Tongue (tissue), 2 donors: Measurements from ENCODE around the gene NAALADL2. TPM values are rescaled to one million over a fixed set of nuclear protein-coding genes. Genes with fewer than 3 reads are reported as not detected.
"Not testable (repeated sequence)": the region's sequence is repeated elsewhere in the genome, so short reads cannot be mapped to it uniquely, and the experiment has no call there.

Experiments
- DNase-seq: peaks from one replicate; pipeline ENCODE4 v3.0.0-alpha.2; 2015
- total RNA-seq: library from RNA; depleted of rRNA; stranded (reverse); fragments of >200 nt; gene quantifications from one replicate; pipeline ENCODE4 v1.2.3, GENCODE V29; 2014

NAALADL2 gene
- total RNA-seq, 1 donor from 2014 or later, result 76.0 TPM

DNA sequence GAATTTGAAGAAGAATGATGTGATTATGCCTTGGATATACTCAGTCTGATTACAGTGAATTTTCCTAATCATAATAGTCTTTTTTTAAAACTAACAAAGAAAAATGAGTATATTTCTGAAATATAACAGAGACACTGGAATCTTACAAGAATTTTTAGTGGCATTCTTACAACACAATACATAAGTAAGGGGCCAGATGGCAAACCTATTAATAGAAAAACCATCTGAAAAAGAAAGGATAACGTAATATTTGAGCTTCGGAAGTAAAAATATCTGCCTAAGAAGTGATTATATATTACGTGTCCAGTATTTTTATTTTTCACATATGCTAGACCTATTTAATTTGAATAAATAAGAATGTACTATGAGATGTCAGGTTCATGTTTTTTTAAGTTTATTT is 452.8 kb downstream of the NAALADL2 start:
- DNase-seq, result no peak

DNA sequence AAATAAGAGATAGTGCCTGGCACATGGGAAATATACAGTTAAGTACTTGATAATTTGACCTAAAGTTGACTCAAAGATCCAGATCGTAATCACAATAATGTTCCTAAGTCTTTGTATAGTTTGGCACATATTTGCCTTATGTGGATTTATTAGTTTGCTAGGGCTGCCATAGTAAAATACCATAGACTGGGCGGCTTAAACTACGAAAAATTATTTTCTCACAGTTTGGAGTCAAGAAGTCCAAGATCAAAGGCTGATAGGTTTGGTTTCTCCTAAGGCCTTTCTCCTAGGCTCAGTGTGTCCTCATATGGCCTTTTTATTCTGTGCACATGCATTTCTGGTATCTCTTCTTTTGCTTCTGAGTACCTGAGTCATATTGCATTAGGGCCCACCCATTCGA is 453.7 kb downstream of the NAALADL2 start:
- DNase-seq, result no peak

DNA sequence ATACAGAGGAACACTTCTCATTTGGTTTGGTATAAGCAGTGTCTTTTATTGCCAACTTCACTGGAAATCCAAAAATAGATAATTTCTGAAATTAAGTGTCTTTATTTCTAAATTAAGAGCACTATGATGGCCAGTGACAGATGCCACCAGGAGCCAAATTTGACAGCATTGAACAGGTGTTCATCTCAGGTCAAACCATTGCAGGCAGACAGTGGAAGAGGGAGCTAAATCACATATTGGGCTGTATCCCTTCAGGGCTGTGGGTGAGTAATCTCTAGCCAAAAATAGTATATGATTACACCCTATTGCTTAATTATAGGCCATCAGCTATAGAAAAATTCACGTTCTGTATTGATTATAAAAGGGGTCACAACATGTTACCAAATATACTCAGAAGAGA is 457.7 kb downstream of the NAALADL2 start:
- peak; percentile 19 for DNase-seq

GRCh38 chr3:175325440-175325839 is 466.3 kb downstream of the NAALADL2 start:
- no peak for DNase-seq

DNA sequence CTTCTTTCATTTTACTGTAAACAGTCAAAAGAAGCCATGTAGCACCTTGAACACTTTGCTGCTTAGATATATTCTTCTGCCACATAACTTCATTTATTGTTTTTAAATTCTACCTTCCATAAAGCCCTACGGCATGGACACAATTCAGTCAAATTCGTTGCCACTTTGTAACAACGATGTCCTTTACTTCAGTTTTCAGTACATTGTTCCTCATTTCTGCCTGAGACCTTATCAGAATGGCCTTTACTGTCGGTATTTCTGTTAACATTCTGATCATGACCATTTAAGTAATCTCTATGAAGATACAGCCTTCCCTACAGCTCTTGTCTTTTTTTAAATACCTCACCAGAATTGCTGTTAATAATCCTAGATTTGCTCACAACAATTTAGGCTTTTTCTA is 466.9 kb downstream of the NAALADL2 start:
- DNase-seq, result no peak

DNA sequence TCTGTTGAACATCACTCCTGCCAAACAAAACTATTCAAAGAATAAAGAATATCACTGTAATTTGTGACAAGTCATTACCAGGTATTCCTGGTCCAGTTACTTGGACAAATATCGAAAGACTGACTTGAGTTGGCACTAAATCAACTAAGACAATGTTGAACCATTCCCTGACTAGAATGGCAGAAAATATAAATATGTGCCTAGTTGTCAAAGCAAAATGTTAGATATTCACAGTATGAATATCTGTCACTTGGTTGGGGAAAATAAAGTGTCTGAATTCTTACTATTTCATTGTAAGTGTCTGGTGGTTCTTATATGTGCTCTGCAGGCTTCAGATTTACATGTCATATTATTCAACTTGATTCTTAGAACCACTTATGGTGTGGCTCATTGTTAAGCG is 470.2 kb downstream of the NAALADL2 start:
- DNase-seq, result no peak

DNA sequence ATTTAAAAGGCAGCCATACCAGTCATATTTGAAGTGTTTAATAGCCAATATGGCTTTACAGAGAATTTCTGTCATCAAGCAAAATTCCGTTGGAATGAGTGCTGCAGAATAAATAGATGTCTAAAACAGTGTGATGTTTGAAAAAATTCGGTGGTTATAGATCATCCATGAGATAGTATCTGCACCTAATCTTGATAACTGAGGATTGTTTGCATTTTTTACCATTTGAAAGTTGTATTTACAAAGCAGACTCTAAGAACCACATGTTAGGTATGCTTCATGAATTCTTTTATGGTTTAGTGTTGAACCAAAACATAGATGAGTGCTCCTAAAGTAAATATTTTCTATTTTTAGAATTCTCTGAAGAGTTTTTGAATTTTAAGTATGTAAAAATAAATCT is 476.1 kb downstream of the NAALADL2 start:
- DNase-seq, result no peak

DNA sequence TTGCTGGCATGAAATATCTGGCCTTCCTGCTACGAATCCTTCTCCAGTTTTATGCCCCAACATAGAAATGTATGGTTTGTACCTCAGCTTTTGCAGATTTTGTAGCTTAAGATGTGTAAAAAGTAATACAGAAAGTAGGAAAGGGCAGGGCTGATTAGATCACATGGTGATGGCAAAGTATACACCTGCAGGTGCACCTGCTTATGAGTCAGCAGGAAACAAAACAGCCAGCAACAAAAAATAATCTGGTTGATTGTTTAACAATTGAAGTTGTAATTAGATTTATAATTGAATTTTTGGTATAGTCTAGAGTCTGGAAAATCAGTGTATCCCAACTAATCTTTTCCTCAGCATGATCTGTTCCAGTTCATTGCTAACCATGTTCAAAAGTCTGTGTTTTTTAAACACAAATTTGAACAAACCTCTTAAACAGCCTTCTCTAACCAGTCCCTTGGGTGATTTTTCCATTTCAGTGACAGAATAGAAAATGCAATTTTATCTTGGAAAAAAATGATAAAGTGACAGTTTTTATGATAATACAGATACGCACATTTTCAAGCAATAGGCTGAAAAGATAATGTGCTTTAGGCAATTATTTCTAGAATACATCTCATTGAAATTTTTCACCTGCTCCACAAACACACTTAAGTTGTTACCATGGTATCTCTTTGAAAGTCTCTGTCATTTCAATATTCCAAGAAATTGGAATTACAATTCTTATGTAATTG is 477.4 kb downstream of the NAALADL2 start:
- DNase-seq, result no peak

- no peak for DNase-seq
Measured at GRCh38 chr3:175337631-175338030, 478.5 kb downstream of the NAALADL2 start.

DNA sequence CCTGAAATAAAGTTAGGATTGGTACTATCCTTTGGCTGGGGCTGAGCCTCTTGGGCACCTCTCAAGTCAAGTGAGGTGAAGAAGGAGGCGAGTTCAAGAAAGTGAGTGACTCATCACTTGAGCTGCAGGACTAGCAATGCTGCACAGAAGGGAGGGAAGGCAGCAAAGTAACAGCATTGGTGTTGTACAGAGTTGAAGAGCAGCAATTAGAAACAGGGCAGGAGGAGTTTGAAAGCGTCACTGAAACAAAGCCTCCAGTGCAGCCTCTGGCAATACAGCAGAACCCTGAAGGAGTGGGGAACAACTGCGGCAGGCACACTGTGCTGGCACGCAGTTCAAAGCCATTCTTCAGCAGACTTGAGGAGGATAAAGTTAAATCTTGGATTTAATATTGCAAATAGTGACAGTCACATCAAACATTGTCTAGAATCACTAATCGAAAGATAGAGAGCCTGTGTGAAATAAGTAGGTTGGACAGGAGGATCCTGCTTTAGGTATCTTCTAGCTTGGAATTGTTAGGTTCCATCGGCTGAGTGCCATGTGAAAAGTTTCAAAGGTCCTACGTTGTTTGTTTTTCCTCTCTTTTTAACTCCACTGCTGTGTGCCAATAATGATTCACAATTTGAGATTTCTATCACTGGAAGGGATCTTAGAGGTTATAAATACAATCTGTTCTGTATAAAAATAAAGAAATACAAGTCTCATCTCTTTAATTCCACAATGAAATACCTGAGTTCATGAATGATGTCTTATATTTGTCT is 479.8 kb downstream of the NAALADL2 start:
- DNase-seq, result peak; percentile 11

- DNase-seq, result no peak
Measured at GRCh38 chr3:175340338-175341015, 481.3 kb downstream of the NAALADL2 start.

GRCh38 chr3:175342196-175342595 is 483.1 kb downstream of the NAALADL2 start:
- no peak for DNase-seq

- no peak for DNase-seq
Measured at GRCh38 chr3:175343946-175344345, 484.8 kb downstream of the NAALADL2 start.

GRCh38 chr3:175346573-175347356 is 487.6 kb downstream of the NAALADL2 start:
- peak; percentile 52 for DNase-seq

DNA sequence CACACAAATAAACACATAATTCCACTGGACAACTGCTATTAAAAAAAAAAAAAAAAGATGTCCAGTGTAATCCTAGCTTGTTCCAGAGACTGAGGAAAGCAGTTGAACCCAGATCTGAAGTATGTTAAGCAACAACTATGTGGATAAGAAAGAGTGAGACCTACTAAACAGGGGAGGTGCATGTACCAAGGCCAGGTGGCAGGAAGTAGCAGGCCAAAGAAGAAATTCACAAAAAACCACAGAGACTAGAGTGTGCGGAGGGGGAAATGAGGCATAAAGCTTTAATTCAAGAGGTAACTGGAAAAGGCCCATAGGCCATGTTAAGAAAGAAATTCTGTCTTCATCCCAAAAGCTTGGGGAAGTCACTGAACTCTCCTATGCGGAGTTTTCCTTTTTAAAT is 490.0 kb downstream of the NAALADL2 start:
- DNase-seq, result no peak

DNA sequence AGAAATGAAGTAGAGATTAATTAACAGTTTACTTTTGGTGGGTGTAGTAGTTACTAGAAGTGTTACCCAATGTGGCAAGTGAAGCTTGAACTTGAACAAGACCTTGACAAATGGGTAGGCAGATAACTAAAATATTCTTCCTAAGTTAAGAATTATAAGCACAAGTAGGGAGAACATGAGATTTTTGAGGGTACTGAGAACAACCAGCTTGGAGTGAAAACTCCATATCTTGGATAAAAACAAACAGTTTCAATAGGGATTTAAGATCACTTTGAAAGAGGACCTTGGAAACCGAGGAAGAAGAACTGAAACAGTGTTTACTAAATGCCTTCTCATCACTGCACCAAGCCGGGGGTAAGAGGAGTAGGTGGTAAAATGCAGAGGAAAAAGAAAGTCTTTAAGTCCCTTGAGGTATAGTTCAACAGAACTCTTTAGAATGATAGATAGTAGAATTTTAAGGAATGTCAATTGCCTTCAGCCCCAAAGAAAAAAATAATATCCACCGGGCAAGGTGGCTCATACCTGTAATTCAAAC is 496.7 kb downstream of the NAALADL2 start:
- DNase-seq, result no peak

- DNase-seq, result no peak
Measured at GRCh38 chr3:175356899-175357324, 497.8 kb downstream of the NAALADL2 start.

DNA sequence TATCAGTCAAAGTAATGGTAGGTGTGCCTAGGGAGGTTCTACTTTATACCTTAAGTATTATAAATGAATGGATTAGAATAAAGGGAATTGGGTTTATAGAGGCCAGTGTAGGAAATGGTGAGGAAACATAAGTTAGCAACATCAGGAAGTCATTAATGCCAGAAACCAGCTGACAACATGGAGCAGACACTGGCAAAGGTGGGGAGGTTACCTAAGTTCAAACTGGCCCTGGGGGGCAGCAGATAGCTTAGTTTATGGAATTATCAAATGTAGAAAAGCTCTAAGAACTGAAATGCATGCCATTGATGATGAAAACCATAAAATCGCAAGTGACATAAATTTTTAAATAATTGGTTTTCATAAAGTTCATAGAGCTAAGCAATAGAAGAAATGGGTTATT is 498.6 kb downstream of the NAALADL2 start:
- DNase-seq, result no peak

DNA sequence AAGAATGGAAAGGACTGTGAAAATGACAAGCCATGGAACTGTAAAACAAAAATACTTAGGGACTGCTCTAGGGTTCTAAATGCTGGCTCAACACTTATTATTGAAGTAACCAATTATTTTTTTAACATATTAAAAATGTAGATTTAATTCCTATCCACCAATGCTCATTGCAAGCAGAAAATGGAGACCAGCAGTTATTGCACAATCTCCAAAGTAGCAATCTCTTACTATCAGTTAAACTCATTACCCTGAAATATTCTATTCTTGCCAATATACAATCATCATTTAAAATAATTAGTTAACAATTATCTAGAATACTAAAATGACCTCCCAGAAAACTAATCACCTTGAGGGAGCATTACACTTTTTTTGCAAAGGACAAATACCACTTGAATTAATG is 499.8 kb downstream of the NAALADL2 start:
- DNase-seq, result no peak

DNA sequence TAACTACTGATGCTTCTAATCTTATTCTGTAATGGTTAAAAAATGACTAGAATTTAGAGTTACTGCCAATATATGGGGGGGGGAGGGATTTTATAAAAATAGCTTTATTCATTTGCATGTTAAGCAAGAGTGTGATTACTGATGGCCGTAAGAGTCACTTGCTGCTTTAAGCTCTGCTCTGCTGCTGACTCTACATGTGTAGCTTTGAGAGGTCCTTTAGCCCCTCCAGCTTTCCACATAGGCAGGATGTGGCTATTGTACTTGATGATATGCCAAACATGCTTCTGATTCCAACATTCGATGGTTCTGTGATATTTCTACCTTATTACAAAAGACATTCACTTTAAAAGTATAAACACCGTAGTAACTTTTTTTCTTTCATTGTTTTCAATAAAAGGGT is 511.3 kb downstream of the NAALADL2 start:
- DNase-seq, result peak; percentile 15

- not testable (repeated sequence) for DNase-seq
Measured at GRCh38 chr3:175371187-175371586, 512.1 kb downstream of the NAALADL2 start.

- no peak for DNase-seq
Measured at GRCh38 chr3:175374705-175375104, 515.6 kb downstream of the NAALADL2 start.
